Upper lobe of left lung (tissue), 6 donors: Measurements from ENCODE around the gene POLDIP3. TPM values are rescaled to one million over a fixed set of nuclear protein-coding genes. Genes with fewer than 3 reads are reported as not detected.
A peak's percentile ranks its signal among the peaks of the same experiment; 100 is the strongest.
"Not testable (repeated sequence)": the region's sequence is repeated elsewhere in the genome, so short reads cannot be mapped to it uniquely, and the experiment has no call there.

ENCODE experiments used
- ATAC-seq, 2 donors: fragments of 200-7000 bp; cut with Tn5 transposase; one replicate each; pipeline ENCODE4 v1.9.1; 2022; ENCODE audit warnings: mild to moderate bottlenecking in 2 of 2, moderate library complexity in 2 of 2; ENCODE audit not compliant: low FRiP score in 2 of 2
- DNase-seq, 2 donors: peaks; one replicate each; pipeline ENCODE4 v3.0.0-alpha.2; 2019 to 2020
- H3K27ac ChIP-seq, 4 donors: fragments of 200-600 bp; sonication (generic); one replicate each; pipeline ENCODE4 v1.5.1; 2016 to 2019
- H3K27me3 ChIP-seq, 4 donors: fragments of 200-600 bp; sonication (generic); one replicate each; pipeline ENCODE4 v1.5.1; 2017 to 2019
- H3K36me3 ChIP-seq, 4 donors: fragments of 200-600 bp; sonication (generic); one replicate each; pipeline ENCODE4 v1.5.1; 2016 to 2019
- H3K4me1 ChIP-seq, 4 donors: fragments of 200-600 bp; sonication (generic); one replicate each; pipeline ENCODE4 v1.5.1; 2018 to 2019
- H3K4me3 ChIP-seq, 4 donors: fragments of 200-600 bp; sonication (generic); one replicate each; pipeline ENCODE4 v1.5.1; 2017 to 2019; ENCODE audit warnings: mild to moderate bottlenecking in 2 of 4, moderate library complexity in 1 of 4
- H3K9me3 ChIP-seq, 4 donors: fragments of 200-600 bp; sonication (generic); one replicate each; pipeline ENCODE4 v1.5.1; 2018 to 2019
- EP300 ChIP-seq, 4 donors: sonication (generic); formaldehyde crosslinking; IDR thresholded peaks; one replicate each; pipeline ENCODE4 v1.5.1; 2017; ENCODE audit warnings: antibody characterized with exemption in 4 of 4, control low read depth in 2 of 4
- POLR2A ChIP-seq, 4 donors: fragments of 450-650 bp; IDR thresholded peaks; one replicate each; pipeline ENCODE4 v1.5.1; 2016 to 2017; ENCODE audit warnings: antibody characterized with exemption in 4 of 4, mild to moderate bottlenecking in 2 of 4
- POLR2AphosphoS5 ChIP-seq, 2 donors: sonication (generic); formaldehyde crosslinking; IDR thresholded peaks; one replicate each; pipeline ENCODE4 v1.5.1; 2017; ENCODE audit warnings: antibody characterized with exemption in 2 of 2
- WGBS, 2 donors: methylation state at CpG; one replicate each; pipeline ENCODE4 v1.1.5; 2017 to 2018; 5-methylcytosine and 5-hydroxymethylcytosine counted together
- total RNA-seq, 6 donors: library from RNA; depleted of rRNA in 4 of 6; stranded (reverse); fragments of >200 nt in 4 of 6; gene quantifications; one replicate each; pipeline versions ENCODE4 v1.1.0 to v1.2.1, GENCODE V29; 2016 to 2021
- TF ChIP-seq, protein P1 (sequence below), 6 experiments: fragments of 450-650 bp in 4 of 6; fragments of 200-600 bp in 2 of 6; sonication (generic) in 2 of 6; IDR thresholded peaks; one replicate each; pipeline ENCODE4 v1.5.1; 2016 to 2019; ENCODE audit warnings: antibody characterized with exemption in 6 of 6
- donor health status: DM: no; HTN: no; CAD: no; lungs with moderate emphysema.
- donor health status: DM: no; HTN: yes; CAD: no; lungs with severe emphysema.

Gene POLDIP3
- total RNA-seq, 6 donors from 2014 or later: 38.0 to 74.5 (median 55.6) TPM

DNA sequence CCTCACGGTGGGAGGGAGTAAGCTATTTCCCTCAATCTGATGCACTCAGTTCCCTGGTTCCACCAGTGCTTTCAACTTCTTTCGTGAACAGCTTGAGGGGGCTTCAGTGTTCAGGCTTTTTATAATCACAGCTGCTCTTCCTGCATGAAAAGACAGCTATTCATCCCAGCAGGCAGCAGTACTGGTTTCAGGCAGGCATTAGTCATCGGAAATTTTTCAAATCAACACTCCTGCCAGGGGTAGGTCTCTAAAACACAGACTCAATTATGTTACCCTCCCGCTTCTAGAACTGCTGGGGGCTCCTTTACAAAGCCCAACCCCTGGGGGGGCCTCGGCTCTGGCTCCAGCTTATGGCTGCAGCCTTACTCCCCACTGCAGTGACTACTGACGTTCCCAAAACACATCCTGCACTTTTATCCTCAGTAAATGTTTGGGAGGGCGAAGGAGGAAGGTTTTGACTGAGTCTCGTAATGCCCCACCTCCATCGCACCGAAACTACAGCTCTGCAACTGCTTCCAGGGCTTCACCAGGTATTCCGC lies 5.8 kb downstream of the POLDIP3 start:
- DNase-seq (no peak), ATAC-seq (no peak)
- TF ChIP-seq, protein P1, sequence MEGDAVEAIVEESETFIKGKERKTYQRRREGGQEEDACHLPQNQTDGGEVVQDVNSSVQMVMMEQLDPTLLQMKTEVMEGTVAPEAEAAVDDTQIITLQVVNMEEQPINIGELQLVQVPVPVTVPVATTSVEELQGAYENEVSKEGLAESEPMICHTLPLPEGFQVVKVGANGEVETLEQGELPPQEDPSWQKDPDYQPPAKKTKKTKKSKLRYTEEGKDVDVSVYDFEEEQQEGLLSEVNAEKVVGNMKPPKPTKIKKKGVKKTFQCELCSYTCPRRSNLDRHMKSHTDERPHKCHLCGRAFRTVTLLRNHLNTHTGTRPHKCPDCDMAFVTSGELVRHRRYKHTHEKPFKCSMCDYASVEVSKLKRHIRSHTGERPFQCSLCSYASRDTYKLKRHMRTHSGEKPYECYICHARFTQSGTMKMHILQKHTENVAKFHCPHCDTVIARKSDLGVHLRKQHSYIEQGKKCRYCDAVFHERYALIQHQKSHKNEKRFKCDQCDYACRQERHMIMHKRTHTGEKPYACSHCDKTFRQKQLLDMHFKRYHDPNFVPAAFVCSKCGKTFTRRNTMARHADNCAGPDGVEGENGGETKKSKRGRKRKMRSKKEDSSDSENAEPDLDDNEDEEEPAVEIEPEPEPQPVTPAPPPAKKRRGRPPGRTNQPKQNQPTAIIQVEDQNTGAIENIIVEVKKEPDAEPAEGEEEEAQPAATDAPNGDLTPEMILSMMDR (IDR thresholded peaks at IDR 0.05): no peak
- TF ChIP-seq POLR2AphosphoS5 (IDR thresholded peaks at IDR 0.05): no peak
- H3K36me3 ChIP-seq: peaks cover 0 to 11% (median 0%) of the 10 kb centered on the region in 4 donors
- WGBS, 2 donors: 52 to 61% methylated on average over 9 to 11 of the region's 11 CpGs
- no peaks in the 10 kb centered on the region for H3K9me3 ChIP-seq
- H3K4me1 ChIP-seq: peaks cover 67 to 83% (median 72%) of the 10 kb centered on the region in 4 donors
- H3K4me3 ChIP-seq: no peak overlapping the region
- H3K27me3 ChIP-seq: no peaks in the 10 kb centered on the region
- H3K27ac ChIP-seq: peak overlapping the region; percentile 44 to 98 (median 76)

DNA sequence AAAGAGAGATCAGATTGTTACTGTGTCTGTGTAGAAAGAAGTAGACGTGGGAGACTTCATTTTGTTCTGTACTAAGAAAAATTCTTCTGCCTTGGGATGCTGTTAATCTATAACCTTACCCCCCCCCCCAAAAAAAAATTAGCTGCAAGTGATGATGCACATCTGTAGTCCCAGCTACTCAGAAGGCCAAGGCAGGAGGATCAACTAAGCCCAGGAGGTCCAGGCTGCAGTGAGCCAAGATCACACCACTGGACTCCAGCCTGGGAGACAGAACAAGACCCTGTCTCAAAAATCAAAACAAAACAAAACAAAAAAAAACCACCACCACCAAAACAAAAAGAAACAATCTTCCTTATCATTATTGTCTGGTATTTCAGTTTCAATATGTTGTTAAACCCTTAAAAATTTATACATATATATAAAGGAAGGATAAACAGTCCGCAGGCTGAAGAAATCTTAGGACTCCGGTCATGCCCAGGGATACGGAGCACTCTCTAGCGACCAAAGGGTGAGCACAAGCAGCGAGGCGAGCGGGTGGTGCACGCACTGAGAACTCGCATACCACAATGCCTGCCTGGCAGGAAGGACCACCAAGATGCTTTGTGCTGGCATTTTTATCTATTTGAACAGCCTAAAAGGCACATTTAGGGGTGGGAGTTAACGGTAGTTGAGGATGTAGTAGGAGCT lies 6.4 kb downstream of the POLDIP3 start:
- H3K4me1 ChIP-seq: peaks cover 68 to 85% (median 73%) of the 10 kb centered on the region in 4 donors
- ATAC-seq: no peak
- no peaks in the 10 kb centered on the region for H3K27me3 ChIP-seq
- 62 to 79% methylated on average over 11 of the region's 11 CpGs for WGBS, 2 donors
- H3K27ac ChIP-seq: peak overlapping the region; percentile 52 to 98 (median 76)
- DNase-seq: no peak
- no peak overlapping the region for H3K4me3 ChIP-seq
- peaks cover 0 to 15% (median under 1%) of the 10 kb centered on the region in 4 donors for H3K36me3 ChIP-seq
- TF ChIP-seq EP300 (IDR thresholded peaks at IDR 0.05) (no peak), POLR2A (IDR thresholded peaks at IDR 0.05) (no peak), POLR2AphosphoS5 (IDR thresholded peaks at IDR 0.05) (no peak)
- TF ChIP-seq, protein P1 (IDR thresholded peaks at IDR 0.05): no peak
- no peaks in the 10 kb centered on the region for H3K9me3 ChIP-seq

DNA sequence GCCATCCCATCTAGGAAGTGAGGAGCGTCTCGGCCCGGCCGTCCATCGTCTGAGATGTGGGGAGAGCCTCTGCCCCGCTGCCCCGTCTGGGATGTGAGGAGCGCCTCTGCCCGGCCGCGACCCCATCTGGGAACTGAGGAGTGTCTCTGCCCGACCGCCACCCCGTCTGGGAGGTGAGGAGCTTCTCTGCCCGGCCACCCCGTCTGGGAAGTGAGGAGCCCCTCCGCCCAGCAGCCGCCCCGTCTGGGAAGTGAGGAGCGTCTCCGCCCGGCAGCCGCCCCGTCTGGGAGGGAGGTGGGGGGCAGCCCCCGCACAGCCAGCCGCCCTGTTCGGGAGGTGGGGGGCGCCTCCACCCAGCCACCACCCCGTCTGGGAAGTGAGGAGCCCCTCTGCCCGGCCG lies 7.0 kb downstream of the POLDIP3 start:
- H3K27me3 ChIP-seq, H3K9me3 ChIP-seq, ATAC-seq, H3K4me3 ChIP-seq: not testable (repeated sequence)
- peak in 1 of 2 donors; percentile 80 for DNase-seq
- Histone ChIP-seq H3K27ac (peak overlapping the region; percentile 9 to 98 (median 74)), H3K4me1 (peaks cover 64 to 85% (median 71%) of the 10 kb centered on the region in 4 donors), H3K36me3 (peaks cover 0 to 21% (median 5%) of the 10 kb centered on the region in 4 donors)
- 85 to 90% methylated on average over 9 to 31 of the region's 31 CpGs for WGBS, 2 donors

DNA sequence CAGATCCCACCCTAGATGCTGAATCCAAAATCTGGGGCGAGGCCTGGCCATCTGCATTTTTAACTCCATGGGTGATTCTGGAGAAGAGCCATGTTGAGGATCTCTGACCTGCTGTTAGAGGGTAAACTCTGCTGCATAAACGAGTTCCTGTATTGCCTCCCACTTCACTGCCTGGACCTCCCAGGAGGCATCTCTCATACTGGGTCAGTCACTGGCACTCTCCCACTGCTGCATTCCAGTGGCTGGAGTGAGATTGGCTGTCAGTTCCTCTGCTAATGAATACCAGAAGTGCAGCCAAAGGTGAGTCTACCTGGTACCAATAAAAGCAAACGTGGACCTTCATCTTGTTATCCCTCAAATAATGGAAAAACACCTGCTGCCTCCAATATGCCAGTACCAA lies 10.3 kb downstream of the POLDIP3 start:
- H3K36me3 ChIP-seq: peaks cover 6 to 47% (median 34%) of the 10 kb centered on the region in 4 donors
- H3K4me1 ChIP-seq: peaks cover 32 to 67% (median 52%) of the 10 kb centered on the region in 4 donors
- no peak for TF ChIP-seq POLR2A (IDR thresholded peaks at IDR 0.05)
- TF ChIP-seq POLR2AphosphoS5 (IDR thresholded peaks at IDR 0.05): no peak
- TF ChIP-seq EP300 (IDR thresholded peaks at IDR 0.05): no peak
- TF ChIP-seq, protein P1 (IDR thresholded peaks at IDR 0.05): no peak
- peak; percentile 40 to 80 for ATAC-seq
- 49 to 64% methylated on average over 3 of the region's 3 CpGs for WGBS, 2 donors
- no peak overlapping the region for H3K4me3 ChIP-seq
- peak overlapping the region; percentile 12 to 52 (median 44) for H3K27ac ChIP-seq
- no peak for DNase-seq
- no peaks in the 10 kb centered on the region for H3K27me3 ChIP-seq
- no peaks in the 10 kb centered on the region for H3K9me3 ChIP-seq

DNA sequence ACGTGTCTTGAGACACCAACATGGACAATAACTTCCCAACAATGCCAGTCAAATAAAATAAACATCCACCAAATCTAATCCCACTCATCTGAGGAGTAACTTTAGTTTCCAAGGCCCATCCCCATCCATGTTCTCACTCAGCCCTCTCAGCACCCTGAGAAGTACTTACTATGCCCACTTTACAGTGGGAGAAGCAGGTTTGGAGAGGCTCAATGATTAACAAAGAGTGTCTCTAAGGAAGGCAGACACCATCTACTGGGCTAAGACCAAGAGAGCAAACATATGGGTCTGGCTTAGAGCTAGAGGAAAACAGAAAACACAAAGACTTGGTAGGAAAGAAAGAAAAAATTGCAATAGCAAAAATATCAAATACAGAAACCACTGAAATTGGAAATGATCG lies 11.3 kb downstream of the POLDIP3 start:
- Histone ChIP-seq H3K4me3 (no peak overlapping the region), H3K36me3 (peaks cover 15 to 55% (median 43%) of the 10 kb centered on the region in 4 donors), H3K4me1 (peaks cover 23 to 57% (median 42%) of the 10 kb centered on the region in 4 donors), H3K9me3 (no peaks in the 10 kb centered on the region), H3K27ac (peak overlapping the region in 3 of 4 donors; percentile 12 to 47 (median 42)), H3K27me3 (no peaks in the 10 kb centered on the region)
- 55 to 63% methylated on average over 2 of the region's 2 CpGs for WGBS, 2 donors
- ATAC-seq (peak; percentile 57 to 83), DNase-seq (no peak)
- TF ChIP-seq POLR2A (IDR thresholded peaks at IDR 0.05) (no peak), POLR2AphosphoS5 (IDR thresholded peaks at IDR 0.05) (no peak), EP300 (IDR thresholded peaks at IDR 0.05) (no peak)
- TF ChIP-seq, protein P1 (IDR thresholded peaks at IDR 0.05): no peak
